HG02852 (cell line): ENCODE measurements around the gene CCDC68.
"Not testable (repeated sequence)": the region's sequence is repeated elsewhere in the genome, so short reads cannot be mapped to it uniquely, and the experiment has no call there.

ENCODE experiments used
- ATAC-seq: cut with Tn5 transposase; IDR thresholded peaks from one replicate; pipeline ENCODE4 v1.9.1; 2021; ENCODE audit warnings: mild to moderate bottlenecking, moderate library complexity; ENCODE audit not compliant: unreplicated experiment

The CCDC68 gene

DNA sequence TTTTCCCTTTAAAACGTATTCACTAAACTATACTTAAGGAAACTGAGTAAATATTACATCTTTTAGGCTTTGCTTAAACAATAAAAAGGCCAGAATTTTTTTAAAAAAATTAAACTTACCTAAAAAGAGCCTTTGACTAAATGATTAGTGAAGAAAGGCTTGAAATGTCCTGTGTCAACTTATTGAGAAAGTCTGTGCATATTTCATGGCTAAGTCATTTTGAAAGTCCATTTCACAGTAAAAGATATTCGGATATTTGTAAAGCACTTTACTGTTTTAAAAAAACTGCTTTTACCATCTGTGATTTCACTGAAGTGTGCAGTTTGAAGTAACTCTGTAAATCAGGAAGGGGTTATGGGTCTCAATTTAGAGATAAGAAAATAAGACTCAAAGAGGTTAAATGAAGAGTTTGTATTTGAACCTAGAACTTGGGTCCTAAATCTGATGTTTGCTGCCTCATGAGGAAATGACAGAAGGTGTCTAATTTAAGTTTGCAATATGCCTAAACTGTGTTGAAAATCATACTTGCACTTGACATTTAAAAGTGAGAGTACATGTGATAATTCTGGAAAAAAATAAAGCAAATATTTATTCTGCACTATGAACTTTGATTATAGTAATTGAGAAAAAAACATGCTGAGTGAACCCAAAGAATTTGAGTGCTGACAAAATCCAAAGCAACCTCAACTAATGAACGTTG is 80.5 kb downstream of the CCDC68 start:
- no peak for ATAC-seq

DNA sequence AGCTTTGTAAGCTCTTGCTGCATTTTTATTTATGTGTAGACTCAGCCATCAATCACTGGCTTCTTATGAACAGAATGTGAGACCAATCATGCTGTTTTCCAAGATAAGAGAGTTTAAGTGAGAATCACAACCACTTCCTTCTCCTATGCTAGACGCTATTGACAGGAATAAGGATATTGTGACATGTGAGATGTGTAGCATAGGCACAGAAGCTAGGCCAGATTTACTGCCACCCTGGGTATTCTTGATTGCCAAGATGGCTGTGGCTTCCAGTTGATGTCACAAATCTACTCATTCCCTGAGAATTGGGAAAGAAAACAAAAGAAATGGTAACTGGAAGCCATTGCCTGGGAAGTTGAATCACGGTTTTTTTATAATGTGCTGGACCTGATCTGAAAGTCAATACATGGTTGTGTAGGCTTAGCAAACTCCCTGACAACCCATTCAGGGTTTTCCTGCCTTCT is 81.1 kb downstream of the CCDC68 start:
- ATAC-seq: no peak

DNA sequence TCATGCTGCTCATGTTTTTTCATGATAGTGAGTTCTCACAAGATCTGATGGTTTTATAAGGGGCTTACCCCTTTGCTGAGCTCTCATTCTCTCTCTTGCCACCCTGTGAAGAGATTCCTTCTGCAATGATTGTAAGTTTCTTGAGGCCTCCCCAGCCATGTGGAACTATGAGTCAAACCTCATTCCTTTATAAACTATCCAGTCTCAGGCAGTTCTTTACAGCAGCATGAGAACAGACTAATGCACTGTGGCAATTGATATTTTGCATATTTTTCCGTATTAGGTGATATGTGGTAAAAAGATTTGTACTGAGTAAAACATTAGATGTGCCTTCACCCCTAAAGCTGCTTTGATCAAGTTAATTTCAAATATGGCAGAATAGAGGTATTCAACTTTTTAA is 82.2 kb downstream of the CCDC68 start:
- ATAC-seq: no peak

- no peak for ATAC-seq
Observed at GRCh38 chr18:54875063-54875462, 84.2 kb downstream of the CCDC68 start.

DNA sequence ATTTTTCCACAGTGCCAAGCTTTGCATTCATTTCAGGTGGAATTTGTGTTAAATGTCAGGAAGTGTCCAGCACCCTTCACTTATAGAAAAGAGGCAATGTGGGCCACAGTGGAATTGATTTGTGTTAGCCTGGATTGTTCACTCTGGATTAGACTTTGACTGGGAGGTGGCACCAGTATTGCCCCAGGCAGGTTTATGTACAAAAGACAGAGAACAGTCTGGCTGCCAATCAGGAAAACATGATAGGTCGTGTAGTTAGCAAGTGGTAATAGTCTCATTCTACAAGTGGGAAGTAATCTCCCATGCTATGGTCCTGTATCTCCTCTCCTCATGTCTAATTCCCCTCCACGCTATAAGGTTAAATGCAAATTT is 85.4 kb downstream of the CCDC68 start:
- no peak for ATAC-seq

DNA sequence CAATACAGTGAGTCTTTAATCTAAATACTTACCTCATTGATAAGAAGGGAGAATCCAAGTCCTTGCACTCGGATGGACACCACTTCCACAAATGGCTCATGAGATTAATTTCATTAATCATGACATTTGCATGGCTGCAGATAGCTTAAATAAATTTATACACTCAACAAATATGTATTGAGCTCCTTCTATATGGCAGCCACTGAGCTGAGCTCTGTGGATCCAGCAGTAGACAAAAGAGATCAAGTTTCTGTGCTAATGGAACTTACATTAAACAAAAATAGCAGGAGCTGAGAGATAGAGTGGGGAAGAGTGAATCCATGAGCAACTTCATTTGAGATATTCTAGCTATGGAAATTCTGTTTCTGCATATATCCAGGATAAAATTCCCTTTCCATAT is 86.6 kb downstream of the CCDC68 start:
- no peak for ATAC-seq

DNA sequence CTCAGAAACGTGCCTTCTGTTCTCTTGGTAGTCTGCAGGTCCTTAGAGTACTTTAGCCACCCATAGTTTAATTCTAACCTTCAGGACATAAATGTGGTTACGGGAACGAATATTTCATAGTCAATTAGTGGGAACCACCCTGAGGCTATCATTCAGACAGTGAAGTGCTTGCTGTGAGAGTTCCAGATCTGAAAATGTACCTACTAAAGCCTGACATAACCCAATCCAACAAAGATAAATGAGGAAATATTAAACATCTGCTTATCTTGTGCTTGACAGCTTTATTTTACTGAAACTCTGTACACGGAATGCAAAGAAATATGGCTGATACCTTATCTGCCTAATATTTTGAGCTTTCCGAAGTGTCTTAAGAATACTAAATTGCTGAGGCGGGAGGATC is 88.0 kb downstream of the CCDC68 start:
- ATAC-seq: no peak

- ATAC-seq: no peak
Observed at GRCh38 chr18:54867131-54867530, 92.1 kb downstream of the CCDC68 start.

DNA sequence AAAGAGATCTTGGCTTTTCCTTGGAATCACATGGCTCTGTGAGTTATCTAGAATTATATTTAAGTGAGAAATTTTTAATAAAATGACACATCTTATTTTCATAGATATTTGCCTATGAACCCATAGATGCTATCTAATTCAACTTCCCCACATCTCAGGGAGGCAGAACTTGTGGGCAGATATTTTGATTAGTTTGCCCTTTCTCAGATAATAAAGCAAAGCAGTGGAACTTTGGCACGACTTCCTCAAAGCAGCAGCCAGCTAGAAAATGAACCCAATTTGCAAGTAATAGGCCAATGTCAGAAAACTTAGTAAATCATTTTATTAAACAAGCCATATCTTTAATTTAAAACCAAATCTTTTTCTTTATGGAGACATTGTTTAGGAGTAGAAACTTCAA is 98.3 kb downstream of the CCDC68 start:
- ATAC-seq: no peak

DNA sequence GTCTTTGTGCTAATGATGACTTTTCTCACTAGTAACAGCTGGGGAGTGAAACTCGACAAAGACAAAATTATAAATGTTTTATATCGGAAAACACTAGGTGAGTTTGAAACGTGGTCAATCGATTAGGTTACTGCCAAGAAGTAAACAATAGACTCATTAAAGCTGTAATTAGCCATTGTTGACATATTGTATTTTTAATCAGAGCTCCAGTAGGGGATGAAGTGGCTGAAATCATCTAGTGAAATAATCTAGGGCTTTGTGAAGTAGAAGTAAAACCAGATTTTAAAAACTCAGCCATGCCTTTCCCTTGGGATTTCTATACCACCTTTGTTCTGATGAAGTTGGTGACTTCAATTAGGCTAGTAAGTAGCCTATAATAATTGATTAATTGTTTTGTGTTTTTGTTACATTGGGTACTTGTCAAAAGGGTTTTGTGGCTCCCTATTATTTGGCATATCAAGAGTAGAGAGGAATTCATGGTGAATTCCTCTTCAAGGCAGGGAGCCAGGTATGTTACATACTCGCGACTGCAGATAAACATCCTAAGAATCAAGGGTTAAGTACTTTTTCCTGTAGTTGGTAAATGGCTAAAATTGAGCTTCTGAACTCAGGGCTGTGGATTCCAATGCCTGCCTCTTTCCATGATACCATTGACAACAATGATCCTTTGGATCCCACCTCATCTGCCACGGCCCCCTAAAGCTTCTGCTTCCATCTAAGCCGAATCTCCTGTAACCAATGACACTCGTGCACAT is 99.4 kb downstream of the CCDC68 start:
- ATAC-seq: no peak

GRCh38 chr18:54857499-54857898 is 101.8 kb downstream of the CCDC68 start:
- ATAC-seq: no peak

DNA sequence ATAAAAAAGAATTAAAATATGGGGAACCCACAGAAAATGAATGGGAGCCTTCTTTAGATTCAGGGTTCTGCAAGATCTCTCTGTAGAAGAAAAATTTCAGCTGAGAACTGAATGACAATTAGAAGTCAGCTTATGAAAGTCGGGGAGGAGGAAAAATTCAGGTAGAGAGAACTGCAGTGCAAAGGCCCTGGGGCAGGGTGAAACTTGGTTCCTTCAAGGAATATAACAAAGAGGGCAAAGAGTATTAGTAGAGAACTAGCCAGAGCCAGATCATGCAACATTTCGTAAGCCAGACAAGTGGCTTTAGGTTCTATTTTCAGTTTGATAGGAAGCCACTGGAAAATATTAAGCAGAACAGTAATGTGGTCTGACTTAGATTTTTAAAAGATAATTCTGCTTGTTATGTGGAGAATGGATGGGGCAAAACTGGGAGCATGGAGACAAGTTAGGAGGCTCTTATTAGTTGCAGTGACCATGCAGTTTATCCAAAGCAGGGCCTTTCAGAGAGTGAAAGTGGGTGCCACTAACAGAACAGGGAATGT is 103.1 kb downstream of the CCDC68 start:
- ATAC-seq: no peak

- not testable (repeated sequence) for ATAC-seq
Observed at GRCh38 chr18:54855050-54855449, 104.2 kb downstream of the CCDC68 start.

DNA sequence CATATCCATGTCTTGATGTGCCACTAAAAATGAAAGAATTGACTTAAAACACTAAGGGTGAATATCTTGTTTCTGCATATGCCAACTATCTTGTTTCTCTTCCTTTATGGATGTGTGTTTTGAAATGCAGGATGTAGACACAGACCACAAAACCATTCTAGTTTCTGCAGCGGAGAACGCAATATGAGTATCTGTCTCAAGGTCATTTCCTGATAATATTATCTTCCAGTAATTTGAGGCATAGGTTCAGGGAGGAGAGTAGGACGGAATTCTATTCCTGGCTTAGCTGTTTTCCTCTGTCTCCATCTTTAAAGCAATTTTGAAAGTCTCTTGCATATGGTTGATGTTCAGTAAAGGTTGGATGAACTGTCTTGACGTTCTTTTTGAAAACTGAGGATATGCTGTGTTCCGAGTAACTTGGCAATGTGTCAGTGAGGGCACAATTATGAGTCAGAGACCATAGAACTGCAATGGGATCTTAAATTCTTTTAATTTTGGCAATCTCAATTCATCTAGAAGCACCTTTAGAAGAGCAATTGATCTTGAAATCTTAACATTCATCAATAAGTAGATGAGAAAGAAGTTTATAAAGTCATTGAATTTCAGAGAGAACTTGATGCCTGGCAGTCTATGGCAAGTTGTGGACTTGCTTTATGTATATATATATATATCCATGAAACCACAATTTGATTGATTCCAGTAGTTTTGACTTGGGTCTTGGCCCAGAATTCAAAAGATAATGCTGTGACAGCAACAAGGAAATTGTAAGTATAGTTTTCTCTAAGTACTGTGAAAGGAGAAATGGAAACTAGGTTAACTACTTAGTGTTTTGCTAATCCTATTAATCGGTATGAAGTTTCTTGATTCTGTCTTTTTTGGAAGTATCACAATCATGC is 106.2 kb downstream of the CCDC68 start:
- ATAC-seq: no peak
